GM20000 (cell line): Measurements from ENCODE around the gene ARF3.

ENCODE experiments used
- DNase-seq: peaks from one replicate; pipeline ENCODE4 v3.0.0; 2012; ENCODE audit warnings: low spot score
- TF ChIP-seq, protein P1 (sequence below): IDR thresholded peaks from 2 replicates; pipeline ENCODE4 v1.5.1; 2012; ENCODE audit warnings: mild to moderate bottlenecking, control low read depth; ENCODE audit errors: extremely low read depth, missing control alignments

Gene ARF3

DNA sequence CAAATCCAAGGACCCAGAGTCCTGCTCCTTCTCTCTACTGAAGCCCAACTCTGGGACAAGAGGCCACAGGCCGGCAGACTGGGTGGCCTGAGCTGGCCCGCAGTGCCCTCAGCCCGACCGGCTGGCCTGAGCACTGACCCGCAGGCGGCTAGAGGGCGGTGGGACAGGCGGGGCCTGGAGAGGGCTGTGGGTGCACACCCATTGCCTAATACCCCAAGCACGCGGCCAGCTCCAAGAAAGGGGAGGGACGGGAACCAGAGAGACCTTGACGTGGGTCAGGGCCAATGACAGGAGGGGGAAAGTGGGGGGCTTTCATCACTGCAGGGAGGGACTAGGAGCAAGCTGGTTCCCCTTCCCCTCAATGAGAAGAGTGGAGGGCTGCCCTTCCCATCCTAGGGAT lies 16.2 kb upstream of the ARF3 start:
- peak; percentile 19 for DNase-seq
- TF ChIP-seq, protein P1, sequence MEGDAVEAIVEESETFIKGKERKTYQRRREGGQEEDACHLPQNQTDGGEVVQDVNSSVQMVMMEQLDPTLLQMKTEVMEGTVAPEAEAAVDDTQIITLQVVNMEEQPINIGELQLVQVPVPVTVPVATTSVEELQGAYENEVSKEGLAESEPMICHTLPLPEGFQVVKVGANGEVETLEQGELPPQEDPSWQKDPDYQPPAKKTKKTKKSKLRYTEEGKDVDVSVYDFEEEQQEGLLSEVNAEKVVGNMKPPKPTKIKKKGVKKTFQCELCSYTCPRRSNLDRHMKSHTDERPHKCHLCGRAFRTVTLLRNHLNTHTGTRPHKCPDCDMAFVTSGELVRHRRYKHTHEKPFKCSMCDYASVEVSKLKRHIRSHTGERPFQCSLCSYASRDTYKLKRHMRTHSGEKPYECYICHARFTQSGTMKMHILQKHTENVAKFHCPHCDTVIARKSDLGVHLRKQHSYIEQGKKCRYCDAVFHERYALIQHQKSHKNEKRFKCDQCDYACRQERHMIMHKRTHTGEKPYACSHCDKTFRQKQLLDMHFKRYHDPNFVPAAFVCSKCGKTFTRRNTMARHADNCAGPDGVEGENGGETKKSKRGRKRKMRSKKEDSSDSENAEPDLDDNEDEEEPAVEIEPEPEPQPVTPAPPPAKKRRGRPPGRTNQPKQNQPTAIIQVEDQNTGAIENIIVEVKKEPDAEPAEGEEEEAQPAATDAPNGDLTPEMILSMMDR = no peak

DNA sequence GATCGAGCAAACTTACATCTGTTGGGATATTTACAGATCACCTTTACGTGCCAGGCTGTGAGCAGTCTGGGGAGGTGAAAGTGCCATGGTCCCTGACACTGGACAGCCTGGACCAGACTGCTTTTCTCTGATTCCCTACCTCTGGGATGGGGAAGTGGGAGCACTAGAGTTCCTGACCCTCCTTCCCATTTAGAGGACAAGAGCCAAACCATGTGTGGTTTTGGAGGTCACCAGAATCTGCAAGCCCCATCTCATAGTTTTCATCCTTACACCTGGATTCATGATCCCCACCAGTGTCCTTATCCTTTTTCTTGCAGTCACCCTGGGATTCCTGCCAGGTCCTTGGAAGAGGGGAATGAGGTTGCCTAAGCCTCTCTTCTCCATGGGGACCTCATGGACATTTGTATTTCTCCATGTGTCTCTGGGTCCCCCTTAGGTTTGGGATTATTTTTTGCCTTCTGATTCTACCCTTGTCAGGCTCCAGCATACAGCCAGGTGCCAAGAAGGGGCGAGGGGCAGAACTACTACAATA lies 15.7 kb upstream of the ARF3 start:
- peak; percentile 37 for DNase-seq
- TF ChIP-seq, protein P1 = no peak

GRCh38 chr12:48972213-48972951 lies 15.1 kb upstream of the ARF3 start:
- peak; percentile 23 for DNase-seq
- TF ChIP-seq, protein P1 = no peak

DNA sequence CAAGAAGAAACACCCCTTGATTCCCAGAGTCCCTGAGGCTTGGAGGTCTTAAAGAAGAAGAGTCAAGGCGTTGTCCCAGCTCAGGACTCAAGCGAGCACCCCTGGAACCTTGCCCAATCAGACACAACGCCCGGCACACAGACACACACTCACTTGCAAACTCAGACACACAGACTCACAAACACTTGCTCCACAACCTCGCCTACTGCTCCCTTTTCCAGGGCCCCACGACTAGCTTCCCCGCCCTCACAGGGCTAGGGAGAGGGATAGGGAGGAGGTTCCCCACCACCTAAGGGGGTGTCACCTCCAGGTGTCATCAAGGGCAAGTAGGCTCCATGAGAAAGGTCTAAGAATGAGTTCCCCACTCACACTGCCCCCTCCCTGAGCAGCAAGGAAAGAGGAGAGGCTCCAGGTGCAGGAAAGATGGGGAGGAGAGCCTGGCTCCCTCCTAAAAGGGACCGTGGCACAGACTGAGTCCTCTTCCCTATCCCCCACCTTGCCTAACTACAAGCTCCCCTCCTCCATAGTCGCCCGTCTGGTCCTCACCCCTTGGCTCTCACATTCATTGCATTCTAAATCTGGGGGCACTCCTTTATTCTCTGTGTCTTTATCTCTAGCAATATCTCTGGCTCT lies 13.5 kb upstream of the ARF3 start:
- DNase-seq = peak; percentile 25
- TF ChIP-seq, protein P1 = no peak

DNA sequence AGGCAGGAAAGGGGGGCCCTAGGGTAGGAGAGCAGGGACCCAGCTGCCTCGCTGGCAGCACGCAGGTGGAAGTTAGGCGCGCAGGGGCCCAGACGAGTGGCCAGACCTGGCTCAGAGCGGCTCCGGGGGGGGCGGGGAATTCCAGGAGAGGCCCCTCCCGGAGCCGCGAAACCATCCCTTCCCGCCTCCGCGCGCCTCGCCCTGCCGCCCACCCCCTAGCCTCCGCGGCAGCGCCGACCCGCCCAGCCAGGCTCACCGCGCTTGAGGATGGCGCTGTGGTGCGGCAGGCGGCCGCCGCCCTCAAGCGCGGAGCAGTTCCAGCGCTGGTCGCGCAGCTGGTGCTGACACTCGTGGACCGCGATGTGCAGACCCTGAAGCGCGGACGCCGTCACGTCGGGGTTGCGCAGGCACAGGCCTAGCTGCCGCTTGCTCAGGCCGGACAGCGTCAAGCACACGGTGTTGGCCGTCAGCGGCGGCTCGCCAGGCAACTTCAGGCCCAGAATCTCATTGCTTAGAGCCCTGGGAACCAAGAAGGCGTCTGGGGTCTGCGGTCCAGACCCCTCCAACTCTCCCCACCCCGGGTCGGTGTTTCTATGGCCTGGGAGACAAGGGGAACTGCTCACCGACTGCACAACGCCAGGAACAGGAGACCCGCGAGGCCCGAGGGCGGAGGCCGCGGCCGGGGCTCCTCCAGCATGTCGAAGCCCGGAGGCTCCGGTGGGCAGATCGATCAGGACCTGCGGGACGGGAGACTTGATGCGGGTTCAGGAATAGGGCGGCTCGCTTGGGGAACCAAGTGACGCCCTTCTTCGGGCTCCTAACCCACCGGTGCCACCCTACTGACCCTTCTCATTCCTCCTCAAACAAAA lies 12.8 kb upstream of the ARF3 start:
- peak; percentile 77 for DNase-seq
- TF ChIP-seq, protein P1 = no peak

DNA sequence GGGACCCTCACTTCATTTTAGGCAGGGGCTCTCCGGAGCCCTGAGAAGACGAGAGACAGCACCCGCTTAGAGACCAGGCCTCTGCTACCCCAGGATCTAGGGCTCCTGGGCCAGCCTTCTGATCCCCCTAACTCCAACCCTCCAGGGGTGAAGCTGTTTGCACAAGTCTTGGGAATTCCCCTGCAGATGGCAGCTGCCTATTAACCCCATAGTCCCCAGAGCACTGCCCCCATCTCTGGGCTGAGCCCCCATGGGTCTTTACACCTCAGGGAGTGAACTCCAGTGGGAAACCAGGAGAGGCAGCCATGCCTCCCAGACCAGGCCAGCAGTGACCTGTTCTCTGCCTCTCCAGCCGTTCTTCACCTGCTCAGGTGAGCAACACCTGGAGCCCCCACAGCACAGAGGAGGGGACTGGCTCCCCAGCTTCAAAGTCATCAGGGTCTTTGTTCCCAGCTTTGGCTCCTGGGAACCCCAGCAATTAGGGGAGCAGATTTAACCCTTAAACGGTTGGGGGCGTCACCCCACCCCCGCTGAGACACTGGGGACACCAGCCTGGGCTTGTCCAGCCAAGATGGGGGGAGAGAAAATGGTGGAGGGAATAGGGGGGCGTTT lies 12.0 kb upstream of the ARF3 start:
- TF ChIP-seq, protein P1 = no peak
- peak; percentile 54 for DNase-seq
